Activated T-cell treated with anti-CD3 and anti-CD28 coated beads, Interleukin-2, amount 50 U/mL, for 1 hour (primary cell): Measurements from ENCODE around the gene PITHD1.
"Not testable (repeated sequence)": the region's sequence is repeated elsewhere in the genome, so short reads cannot be mapped to it uniquely, and the experiment has no call there.

ENCODE experiments used
- DNase-seq: peaks from one replicate; pipeline ENCODE4 v3.0.0-alpha.2; 2020

PITHD1 gene

DNA sequence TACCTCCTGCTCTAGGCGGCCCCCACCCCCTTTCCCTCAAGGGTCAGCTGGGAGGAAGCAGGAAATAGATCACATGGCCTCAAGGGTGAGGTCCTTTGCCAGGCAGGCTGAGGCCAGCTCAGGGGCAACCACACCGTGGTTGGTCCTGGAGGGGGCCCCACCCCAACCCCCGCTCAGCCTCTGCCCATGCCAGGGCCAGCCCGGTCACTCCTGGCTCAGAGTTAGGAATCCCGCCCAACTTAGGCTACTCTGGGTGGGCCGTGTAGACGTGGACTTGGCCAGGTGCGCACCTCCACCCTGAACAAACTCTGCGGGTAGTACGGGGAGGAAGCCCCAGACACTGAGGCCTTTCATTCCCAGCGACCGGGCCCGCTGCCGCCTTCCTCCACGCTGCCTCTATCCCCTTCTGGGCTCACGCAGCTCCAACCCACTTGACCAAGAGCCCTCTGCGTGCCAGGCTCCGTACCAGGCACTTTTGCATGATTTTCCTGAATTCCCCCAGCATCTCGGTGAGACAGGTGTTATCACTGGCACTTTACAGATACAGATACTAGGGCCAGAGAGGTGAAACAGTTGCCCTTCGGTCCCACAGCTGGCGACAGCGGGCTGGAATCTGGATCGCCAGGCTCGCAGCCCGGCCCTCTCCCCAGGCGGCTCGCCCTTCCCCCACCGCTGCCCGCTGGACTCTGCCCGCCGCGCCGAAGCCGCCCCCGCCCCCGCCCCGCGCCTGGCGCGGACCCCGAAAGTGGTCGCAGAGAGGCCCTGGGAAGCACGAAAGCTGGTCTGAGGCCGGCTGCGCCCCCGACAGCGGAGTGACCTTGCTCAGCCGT lies 21.6 kb downstream of the PITHD1 start:
- no peak for DNase-seq

DNA sequence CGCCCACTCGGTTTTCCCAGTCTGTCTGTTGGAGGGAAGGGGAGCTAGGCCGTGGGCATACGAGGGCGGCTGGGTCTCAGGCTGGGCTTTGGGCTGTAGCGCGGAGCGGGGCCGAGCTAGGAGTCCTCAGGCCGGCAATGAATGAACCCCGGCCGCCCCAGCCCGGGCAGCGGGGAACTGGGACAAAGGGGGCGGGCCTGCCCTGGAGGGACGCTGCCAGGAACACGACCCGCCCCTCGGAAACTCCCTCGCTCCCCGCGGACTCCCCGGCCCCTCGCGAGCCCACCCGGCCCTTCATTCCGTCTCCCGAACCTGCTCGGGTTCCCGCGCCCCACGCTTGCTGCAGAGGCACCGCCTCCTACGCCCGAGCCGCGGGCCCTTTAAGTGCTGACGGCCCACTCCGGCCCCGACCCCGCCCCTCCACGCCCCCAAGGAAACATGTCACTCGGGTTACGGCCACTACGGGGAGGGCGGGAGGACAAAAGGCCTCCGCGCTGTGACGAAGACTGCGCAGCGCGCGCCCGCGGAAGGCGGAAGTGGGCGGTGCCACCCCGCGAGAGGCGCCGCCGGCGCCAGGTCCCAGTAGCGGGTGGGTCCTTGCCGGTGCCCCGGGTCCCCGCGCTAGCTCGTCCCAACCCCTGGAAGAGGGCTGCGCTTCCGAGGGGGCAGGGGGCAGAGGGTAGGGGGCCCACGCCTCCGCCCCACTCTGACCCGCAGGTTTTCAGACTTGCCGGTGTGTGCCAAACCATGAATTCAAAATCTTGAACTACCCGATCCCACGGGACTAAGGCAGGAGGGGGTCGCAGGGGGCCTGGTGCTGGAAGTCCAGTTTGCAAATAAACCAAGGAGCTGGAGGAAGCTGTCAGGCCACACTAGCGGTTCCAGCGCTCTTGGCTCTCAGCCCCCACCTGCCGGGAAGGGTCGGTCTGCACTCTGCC lies 22.5 kb downstream of the PITHD1 start, which contains the start of gene GALE:
GALE (minus strand) TSS at position 355 of the 938 bp plus-strand sequence. CDS start 1,747 bp downstream, outside the sequence.
- DNase-seq, result peak; percentile 96

DNA sequence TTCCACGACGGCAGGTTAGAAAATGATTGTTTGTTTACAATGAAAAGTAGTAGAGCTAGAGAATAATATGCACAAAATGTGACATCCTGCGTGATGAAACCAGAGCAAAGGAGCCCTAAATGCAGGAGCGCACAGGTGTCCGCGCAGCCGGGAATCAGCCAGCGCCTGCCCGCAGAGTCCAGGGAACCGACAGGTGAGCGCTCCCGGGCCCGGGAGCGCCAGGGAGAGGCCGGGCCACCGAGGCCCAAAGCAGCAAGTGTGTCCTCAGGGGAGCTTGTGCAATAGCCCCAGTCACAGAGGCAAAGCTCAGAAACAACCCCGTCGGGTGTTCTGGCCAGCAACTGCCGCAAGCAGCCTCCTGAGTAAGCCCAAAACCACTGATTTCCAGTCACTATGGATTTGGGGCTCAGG lies 23.1 kb downstream of the PITHD1 start:
- DNase-seq, result no peak

DNA sequence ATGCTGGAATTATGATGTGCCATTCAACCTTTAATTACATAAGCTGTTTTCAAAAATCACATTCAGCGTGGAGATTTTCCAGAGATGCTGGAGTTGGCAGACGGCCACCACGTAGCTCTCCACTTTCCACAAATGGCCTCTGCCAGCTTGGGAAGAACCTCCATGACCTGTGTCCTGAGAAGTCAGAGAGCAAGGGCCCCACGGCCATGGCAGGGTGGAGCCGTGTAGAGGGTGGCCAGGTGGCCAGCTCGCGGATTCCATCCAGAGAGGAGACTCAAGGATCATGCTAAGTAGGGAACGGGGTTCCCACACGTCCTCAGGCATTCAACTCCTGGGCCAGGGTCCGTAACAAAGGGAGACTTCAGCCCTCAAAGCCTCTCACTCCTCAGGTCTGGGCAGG lies 23.7 kb downstream of the PITHD1 start:
- DNase-seq, result no peak

DNA sequence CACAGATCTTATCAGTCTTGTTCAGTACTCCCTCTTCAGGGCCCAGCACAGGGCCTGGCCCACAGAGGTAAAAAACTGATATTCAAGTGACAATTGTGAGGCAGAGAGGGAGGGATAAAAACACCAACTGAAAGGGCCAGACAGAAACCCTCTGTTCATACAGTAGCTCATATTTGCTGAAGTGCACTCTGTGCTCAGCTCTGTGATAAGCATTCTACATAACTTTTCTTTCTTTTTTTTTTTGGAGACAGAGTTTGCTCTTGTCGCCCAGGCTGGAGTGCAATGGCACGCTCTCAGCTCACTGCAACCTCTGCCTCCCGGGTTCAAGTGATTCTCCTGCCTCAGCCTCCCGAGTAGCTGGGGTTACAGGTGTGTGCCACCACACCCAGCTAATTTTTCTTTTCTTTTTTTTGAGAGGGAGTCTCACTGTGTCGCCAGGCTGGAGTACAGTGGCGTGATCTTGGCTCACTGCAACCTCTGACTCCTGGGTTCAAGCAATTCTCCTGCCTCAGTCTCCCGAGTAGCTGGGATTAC lies 24.7 kb downstream of the PITHD1 start:
- not testable (repeated sequence) for DNase-seq

DNA sequence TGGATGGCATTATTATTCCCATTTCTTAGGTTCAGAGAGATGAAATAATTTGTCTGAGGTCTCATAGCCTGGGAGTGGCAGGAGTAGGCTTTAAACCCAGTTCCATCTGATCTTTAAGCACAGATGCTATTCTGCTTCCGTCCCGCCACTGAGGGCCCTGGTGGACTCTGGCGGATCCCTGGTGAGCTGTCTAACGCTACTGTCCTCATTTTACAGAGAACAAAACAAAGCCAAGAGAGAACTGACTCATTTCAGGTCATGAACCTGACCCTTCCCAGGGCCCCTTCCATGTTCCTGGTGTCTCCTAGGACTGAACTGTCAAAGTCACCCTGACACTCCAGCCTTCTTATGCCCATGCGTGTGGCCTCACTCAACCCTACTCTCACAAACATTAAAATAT lies 25.5 kb downstream of the PITHD1 start:
- no peak for DNase-seq

DNA sequence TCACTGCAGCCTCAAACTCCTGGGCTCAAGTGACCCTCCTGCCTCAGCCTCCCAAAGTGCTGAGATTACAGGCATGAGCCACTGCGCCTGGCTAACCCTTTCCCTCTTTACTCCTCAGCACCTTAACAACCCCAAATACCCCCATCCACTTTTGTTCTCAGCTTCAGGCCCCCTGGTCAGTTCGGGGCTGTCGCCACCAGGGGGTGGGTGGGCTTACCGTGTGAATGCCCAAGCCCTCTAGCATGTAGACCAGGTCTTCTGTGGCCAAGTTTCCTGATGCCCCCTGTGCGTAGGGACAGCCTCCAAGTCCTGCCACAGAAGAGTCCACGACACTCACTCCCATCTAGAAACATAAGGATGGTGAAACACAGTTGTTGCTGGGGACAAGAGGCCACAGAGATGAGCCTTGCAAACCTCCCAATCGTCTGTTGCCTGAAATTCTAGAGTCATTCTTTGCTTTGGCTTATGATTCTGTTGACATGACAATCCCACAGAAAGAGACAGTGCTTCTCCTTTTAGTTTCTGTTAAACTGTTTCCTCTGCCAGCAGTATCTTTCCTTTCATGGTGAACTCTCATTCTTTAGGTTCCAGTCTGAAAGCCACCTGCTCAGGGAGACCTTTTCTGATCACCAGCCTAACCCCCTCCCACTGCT lies 26.1 kb downstream of the PITHD1 start:
- no peak for DNase-seq

DNA sequence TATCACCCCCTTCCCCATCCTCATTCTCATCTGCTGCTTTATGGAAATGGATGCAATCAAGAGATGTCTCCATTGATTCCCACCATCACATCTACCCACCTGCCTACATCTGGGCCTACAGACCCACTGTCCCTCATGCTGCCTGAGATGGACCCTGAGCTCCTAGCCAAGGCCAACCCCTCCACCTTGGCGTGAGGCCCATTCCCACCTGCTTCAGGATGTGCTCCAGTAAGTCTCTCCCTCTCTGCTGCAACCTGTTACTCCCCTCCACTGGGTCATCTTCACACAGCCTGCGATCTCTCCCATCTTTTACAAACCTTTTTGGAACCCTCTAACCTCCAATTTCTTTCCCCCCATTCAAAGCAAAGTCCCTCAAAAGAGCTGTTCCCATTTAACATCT lies 26.8 kb downstream of the PITHD1 start:
- DNase-seq, result no peak

DNA sequence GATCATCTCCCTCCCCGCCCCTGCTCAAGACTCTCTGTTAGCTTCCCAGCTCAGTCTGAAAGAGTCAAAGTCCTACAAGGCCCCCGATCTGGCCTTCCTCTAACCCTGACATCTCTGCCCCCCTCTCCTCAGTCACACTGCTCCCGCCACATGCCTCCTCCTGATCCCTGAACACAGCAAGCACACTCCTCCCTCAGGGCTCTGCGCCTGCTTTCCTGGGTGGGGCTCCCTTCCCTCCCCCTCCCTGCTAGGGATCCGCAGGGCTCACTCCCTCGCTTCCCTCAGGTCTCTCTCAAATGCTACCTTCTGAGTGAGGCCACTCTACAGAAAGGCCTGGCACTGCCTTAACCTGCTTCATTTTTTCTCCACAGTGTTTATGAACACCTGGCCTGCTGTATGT lies 28.1 kb downstream of the PITHD1 start:
- no peak for DNase-seq

DNA sequence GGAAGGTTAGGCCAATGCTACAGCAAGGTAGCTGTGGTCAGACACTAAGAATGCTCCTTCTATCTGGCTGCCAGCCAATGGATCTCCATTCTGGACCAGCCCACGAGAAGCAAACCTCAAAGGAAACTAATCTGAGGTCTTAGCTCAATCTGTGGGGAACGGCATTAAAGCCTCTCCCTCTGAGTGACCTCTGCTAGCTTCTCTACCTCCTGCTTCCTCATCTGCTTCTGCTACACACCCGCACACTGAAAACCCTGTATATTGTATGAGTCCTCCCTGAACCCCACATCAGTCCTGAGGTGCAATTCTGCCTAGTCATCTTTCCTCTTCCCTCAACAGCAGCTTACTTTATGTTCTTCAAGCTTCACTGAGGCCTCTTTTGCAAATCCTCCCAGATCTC lies 29.2 kb downstream of the PITHD1 start:
- DNase-seq, result no peak

DNA sequence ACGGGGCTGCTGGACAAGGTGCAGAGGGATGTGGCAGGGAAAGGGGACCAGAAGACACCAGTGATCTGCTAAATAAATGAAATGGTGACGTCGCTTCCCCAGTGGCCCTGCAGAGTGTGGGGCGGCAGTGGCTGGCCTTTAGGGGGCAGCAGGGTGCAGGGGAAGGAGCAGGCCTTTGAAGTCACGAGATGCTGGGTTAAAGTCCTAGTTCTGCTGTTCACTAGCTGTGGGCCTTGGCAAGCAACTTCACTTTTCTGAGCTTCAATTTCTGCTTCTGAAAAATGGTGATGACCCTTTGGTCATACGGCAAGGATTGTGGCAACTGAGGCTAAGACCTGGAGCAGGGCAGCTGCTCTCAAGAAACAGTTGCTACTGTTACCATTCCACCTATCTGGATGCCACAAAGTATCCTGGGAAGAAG lies 31.5 kb downstream of the PITHD1 start:
- peak; percentile 81 for DNase-seq

DNA sequence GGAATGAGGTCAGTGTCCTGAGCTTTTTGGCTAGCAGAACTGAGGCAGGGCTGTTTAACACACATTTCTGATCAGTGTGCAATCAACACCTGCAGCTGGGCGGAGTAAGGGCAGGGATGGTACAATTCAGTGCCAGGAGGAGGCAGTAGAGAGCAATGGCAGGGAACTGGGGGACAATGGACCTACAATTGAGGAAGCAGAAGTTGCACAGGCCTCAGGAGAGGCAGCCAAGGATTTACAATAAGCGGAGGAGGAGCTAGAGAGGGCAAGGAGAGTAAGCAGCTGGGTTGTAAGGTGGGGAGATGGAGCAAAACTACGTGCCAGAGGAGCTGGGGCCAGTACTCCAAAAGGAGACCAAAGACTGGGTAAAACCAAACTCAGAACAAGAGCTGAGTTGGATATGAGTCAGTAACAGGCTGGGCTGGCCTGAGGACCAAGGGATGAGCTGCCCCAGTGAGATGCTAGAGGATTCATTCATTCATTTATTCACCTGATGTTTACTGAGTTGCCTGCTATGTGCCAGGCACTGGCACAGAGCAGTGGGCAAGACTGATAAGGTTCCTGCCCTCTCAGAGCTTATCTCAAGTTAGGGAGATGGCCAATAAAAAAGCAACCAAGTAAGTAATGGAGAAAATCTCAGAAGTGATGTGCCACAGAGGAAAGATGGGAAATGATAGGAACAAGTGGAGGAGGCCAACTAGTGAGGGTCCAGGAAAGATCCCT lies 32.8 kb downstream of the PITHD1 start:
- DNase-seq, result peak; percentile 55

DNA sequence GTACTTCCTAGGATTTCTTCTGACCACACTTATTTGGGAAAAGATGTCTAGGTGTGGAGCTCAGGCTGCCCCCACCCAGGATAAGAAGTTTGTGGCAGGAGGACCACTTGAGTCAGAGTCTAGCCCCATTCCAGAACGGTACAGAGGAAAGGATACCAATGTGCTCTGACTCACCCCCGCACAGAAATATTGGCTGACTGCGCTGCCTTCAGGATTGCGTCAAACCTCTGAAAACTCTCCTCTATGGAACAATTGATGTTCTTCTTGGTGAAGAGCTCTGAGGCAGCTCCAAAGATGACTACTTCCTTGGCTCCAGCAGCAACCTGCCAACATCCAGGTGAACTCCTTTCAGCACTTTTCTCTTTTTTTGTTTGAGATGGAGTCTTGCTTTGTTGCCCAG lies 35.8 kb downstream of the PITHD1 start:
- no peak for DNase-seq

DNA sequence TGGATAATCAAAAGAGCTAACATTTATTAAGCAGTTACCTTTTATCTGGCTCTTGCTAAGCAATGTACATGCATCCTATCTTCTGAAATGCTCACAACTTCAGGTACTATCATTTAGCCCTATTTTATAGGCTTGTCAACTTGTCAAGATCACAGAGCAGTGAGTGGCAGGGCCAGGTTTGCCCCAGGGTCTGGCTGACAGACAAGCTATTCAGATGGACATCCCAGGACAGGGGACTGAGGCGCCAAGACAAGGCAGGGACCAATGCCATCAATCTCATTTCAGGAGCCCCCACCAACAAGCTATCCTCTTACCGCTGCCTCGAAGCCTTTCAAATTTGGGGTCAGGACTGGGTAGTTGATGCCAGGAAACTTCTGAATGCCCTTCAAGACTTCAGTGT lies 38.1 kb downstream of the PITHD1 start:
- no peak for DNase-seq

DNA sequence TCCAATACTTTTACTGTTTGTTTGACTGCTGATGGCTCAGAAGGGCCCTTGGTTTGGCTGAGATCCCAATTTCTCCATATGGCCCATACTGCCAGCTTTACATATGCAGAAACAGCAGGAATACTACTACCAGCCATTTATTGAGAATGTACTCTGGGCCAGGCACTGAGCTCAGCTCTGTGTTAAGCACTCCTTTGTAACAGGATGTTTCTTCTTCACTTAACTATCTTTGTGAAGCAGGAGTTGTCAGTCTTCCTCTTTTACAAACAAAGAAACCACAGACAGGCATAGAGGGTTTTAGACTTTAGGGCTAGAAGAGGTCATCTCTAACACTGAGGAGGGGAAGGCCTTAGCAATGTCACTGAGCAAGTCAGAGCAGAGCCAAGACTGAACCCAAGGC lies 38.7 kb downstream of the PITHD1 start:
- DNase-seq, result no peak

DNA sequence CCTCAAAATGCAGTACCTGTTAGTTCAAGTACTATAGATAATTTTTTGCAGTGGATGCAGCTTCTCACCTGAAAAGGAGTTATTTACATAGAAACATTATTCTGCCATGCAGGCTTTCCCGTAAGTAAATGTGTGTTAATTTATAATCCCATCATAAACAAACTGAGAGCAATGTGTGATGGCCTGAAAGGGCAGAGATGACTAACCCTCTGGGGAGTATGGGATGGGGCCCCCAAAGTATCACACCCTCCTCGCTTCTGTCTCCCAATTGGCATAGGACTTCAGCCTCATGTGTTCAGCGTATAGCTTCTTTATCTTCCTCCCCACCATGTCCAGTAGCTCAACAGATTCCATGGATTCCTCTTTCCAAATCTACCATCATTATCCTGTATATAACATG lies 39.4 kb downstream of the PITHD1 start:
- no peak for DNase-seq

DNA sequence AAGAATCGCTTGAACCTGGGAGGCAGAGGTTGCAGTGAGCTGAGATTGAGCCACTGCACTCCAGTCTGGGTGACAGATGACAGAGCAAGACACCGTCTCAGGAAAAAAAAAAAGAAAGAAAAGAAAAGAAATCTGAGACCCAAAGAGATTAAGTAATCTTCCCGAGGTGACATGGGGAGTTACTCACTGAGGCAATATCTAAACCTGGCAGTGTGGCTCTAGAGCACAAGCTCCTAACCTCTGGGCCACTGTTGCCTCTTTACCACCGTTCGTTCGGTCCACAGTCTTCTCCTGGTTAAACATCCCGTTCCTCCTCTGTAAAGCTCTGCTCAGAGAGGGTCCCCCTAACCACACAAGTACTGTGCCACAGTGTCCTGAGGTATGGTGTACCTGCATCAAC lies 45.5 kb downstream of the PITHD1 start:
- no peak for DNase-seq

DNA sequence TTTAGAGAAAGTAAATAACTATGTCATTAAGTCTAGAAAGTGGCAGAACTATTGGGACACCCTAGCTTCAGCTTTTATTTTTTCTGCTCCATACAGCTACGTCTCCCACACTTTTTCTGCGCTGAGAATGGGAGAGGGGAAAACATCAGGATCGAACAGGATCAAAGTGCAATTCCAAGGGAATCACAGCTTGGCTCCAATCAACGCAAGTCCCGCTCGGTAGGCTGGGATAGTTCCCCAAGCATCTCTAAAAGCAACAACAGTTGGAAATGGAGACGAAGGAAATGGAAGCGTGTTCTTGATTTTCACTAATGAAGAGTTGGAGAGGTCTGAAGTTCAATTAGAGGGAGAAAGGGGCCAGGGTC lies 46.5 kb downstream of the PITHD1 start:
- DNase-seq, result no peak

DNA sequence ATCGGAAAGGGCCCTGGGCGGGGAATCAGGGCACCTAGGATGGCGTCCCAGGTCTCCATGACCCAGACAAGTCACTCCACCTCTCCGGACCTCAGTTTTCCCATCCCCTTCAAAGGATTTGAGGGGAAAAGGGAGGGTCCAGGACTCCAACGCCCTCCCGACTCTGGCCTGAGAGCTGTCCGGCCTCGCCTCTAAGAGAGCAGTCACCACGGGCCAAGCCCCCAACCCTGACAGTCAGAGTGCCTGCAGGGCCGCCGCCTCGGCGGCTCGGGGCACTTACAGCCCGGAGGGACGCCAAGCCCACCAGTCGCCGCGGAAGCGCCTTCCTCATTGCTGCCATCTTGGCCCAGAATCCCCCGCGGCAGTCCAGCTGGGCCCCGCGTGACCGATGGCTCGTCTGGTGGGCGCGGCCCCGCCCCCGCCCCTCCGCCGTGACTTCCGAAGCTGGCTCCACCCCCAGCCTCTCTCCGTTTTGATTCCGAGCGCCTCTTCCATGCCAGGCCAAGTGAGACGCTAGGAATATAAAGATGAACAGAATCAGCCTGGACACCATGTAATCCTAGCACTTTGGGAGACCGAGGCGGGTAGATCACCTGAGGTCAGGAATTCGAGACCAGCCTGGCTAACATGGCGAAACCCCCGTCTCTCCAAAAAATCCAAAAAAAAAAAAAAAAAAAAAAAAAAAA lies 47.0 kb downstream of the PITHD1 start, which contains the start of gene HMGCL:
HMGCL (minus strand) TSS at position 354 of the 686 bp plus-strand sequence; CDS start at position 340, 14 bp downstream.
- DNase-seq, result peak; percentile 84

DNA sequence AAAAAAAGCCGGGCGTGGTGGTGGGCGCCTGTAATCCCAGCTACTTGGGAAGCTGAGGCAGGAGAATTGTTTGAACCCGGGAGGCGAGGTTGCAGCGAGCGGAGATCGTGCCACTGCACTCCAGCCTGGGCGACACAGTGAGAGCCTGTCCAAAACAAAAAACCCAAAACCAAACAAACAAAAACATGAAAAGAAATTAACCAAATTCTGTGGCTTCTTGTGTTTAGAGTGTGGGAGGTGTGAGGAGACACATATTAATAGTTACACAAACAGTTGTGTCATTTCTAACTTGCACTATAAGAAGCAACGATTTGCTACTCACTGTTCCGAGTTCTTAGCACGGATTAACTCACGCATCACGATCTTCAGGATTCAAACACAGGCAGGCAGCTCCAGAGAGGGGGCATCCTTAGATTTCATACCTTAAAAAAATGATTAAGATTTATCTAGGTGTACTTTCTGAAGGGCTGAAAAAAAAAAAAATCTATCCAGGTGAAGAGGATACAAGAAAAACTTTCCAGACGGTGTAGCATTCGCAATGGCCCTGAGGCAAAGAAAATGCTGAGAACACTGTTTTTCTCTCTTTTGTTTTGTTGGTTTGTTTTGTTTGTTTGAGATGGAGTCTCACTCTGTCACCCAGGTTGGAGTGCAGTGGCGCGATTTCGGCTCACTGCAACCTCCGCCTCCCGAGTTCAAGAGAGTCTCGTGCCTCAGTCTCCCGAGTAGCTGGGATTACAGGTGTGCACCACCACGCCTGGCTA lies 47.7 kb downstream of the PITHD1 start:
- no peak for DNase-seq

DNA sequence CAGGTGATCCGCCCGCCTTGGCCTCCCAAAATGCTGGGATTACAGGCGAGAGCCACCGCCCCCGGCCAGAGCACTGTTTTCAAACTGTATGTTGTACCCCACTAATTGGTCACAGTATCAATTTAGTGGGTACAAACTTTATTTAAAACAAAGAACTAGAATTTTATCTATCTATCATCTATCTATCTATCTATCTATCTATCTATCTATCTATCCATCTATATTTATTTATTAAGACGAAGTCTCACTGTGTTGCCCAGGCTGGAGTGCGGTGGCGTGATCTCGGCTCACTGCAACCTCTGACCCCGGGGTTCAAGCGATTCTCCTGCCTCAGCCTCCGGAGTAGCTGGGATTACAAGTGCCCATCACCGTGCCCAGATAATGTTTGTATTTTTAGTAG lies 48.4 kb downstream of the PITHD1 start:
- DNase-seq, result not testable (repeated sequence)
